AG09319 (cell line): Measurements from ENCODE around the gene AGO4.

ENCODE experiments used
- DNase-seq: peaks from one replicate; pipeline ENCODE4 v3.0.0-alpha.2; 2010; ENCODE audit warnings: low read depth; ENCODE audit errors: extremely low read depth
- TF ChIP-seq, protein P1 (sequence below): IDR thresholded peaks from 2 replicates; pipeline ENCODE4 v1.5.1; 2011; ENCODE audit warnings: low read depth, mild to moderate bottlenecking, inconsistent platforms, low read length, moderate library complexity

AGO4 gene

DNA sequence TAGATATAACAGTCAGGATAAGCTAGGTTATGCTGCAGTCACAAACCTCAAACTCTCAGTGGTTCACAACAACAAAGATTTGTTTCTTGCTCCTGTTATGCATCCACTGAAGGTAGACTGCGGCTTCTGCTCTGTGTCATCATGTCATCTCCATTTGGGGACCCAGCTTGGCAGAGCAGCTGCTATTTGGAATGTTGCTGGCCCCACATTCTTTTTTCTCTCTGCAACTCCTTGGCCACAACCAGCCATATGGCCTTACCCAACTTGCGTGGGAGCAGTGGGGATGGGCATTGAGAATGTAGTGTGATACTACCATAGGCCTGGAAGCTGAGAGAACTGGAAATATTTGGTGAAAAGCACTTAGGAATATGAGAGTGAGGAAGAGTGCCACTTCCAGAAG is 26.4 kb downstream of the AGO4 start:
- TF ChIP-seq, protein P1, sequence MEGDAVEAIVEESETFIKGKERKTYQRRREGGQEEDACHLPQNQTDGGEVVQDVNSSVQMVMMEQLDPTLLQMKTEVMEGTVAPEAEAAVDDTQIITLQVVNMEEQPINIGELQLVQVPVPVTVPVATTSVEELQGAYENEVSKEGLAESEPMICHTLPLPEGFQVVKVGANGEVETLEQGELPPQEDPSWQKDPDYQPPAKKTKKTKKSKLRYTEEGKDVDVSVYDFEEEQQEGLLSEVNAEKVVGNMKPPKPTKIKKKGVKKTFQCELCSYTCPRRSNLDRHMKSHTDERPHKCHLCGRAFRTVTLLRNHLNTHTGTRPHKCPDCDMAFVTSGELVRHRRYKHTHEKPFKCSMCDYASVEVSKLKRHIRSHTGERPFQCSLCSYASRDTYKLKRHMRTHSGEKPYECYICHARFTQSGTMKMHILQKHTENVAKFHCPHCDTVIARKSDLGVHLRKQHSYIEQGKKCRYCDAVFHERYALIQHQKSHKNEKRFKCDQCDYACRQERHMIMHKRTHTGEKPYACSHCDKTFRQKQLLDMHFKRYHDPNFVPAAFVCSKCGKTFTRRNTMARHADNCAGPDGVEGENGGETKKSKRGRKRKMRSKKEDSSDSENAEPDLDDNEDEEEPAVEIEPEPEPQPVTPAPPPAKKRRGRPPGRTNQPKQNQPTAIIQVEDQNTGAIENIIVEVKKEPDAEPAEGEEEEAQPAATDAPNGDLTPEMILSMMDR = no peak

DNA sequence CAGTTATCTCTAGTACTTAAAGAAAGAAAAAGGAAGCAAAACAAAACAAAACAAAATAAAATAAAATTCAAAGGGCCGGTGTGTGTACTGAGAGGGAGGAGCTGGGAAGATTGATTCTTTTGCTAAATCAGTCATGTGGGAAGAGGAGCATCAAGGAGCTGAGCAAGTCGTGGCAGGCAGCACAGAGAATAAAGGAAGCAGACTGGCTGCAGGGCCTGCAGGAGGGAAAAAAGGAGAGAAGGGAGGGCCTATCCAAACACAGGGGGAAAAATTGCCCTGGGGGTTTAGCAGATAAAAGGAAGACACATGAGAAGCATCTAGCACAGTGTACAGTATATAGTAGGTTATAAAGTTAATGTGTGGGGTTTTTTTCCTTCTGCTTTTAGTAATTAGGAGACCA is 27.6 kb downstream of the AGO4 start:
- DNase-seq = no peak
- TF ChIP-seq, protein P1 = no peak

More for the DNA sequence above, 26.4 kb downstream of the AGO4 start:
- DNase-seq = no peak

DNA sequence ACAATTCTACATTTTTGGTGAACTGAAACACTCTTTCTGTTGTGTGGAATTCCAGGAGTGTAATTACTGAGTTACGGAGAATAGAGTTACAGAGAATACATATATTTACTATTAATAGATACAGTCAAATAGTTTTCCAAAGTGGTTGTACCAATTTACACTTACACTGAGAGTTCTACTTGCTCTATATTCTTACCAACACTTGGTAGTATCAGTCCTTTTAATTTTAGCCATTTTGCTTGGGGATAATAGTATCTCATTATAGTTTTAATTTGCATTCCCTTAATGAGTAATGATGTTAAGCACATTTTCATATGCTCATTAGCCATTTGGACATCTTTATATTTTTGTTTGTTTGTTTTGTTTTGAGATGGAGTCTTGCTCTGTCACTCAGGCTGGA is 28.9 kb downstream of the AGO4 start:
- TF ChIP-seq, protein P1 = no peak
- no peak for DNase-seq

DNA sequence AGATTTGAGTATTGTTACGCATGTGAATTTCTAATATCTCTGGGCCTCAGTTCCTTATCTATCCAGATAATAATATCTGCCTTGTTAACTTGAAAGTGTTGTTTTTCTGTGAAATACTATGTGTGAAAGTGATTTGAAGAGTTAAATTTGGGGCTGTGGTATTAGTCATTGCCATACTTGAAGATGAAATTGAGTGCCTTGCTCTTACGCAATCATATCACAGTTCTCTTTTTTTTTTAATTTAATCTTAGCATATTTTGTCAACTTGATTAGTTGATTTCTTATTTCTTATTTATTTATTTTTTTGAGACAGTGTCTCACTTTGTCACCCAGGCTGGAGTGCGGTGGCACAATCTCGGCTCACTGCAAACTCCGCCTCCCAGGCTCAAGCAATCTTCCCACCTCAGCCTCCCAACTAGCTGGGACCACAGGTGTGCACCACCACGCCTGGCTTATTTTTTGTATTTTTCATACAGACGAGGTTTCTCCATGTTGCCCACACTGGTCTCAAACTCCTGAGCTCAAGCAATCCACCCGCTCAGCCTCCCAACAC is 31.0 kb downstream of the AGO4 start:
- DNase-seq = no peak

DNA sequence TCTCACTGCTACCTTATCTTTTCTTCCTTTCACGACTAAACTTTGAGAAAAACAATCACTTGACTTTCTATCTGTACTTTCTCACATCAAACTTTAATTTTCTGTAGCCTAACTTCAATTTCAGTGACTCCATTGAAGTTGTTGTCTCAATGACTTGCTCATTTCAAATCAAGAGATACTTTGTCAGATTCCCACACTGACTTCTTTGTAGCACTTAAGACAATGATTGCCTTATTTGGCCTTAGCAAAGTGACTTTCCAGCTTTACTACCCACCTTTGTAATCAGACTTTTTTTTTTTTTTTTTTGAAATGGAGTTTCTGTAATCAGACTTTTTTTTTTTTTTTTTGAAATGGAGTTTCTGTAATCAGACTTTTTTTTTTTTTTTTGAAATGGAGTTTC is 37.0 kb downstream of the AGO4 start:
- DNase-seq = no peak
- TF ChIP-seq, protein P1 = no peak

More for the DNA sequence above, 31.0 kb downstream of the AGO4 start:
- TF ChIP-seq, protein P1 = no peak

DNA sequence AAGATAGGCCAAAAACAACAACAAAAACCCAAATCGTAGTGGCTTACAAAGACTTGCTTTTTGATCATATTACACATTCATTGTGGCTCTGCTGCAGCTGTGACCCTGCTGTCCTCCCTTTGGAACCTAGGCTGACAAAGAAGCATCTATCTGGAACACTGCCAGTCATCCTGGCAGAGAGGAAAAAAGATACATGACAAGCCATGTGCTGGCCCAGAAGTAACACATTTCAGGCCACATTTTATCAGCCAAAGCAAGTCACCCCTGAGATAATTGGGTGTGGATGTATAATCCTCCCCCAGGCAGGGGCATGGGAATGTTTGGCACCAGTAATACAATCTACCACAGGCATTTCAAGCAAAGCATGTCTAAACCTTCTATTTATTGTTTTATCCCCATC is 38.0 kb downstream of the AGO4 start:
- TF ChIP-seq, protein P1 = no peak
- DNase-seq = no peak

DNA sequence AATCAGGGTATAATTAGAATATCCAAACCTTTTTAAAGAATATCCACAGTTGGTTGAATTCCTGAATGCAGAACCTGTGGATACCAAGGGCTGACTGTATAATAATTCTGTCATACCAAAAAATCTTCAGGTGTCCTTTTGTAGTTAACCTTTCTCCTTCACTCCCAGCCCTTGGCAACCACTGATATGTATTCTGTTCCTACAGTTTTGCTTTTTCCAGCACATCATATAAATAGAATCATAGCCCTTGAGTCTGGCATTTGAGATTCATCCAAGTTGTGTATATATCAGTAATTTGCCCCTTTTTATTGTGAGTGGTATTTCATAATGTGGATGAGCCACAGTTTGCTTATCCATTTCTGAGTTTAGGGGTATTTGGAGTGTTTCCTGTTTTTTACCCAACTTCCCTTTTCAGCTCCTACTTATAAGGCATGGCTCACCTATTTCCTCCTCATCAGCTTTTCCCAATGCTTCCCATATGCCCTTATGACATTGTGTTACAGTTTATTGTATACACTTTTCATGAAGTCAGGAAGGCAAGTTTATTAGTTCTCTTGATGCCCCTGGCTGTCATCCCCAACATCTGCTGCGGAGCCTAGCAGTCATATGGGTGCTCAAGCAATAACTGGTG is 40.2 kb downstream of the AGO4 start:
- no peak for DNase-seq
- TF ChIP-seq, protein P1 = no peak
